HCT116 (cell line): ENCODE data around the gene CNN2. TPM values are rescaled to one million over a fixed set of nuclear protein-coding genes. Genes with fewer than 3 reads are reported as not detected.
A peak's percentile ranks its signal among the peaks of the same experiment; 100 is the strongest.

Source experiments
- ATAC-seq: fragments of 200-7000 bp; cut with Tn5 transposase; 2 replicates; pipeline ENCODE4 v1.9.1; 2020; ENCODE audit warnings: mild to moderate bottlenecking, moderate library complexity
- BruUV-seq: library from RNA; stranded (reverse); fragments of 400-500 nt; replicated peaks from 2 replicates; lab custom pipeline; 2021; lab: Mats Ljungman, UMichigan
- CTCF ChIA-PET: fragments of 300-600 bp; sonication (Branson Sonifier 250); formaldehyde crosslinking; loops from one replicate; lab custom pipeline; 2021; ENCODE audit warnings: antibody characterized with exemption; lab: Charles Lee
- POLR2A ChIA-PET: fragments of 300-600, 350-600 bp; sonication (Branson Sonifier 250); formaldehyde crosslinking; loops from one replicate; lab custom pipeline; 2021; ENCODE audit warnings: antibody characterized with exemption; lab: Charles Lee
- RAD21 ChIA-PET, 2 experiments: fragments of 300-600 bp; sonication (Branson Sonifier 250); formaldehyde crosslinking; loops; one replicate each; lab custom pipeline; 2023; ENCODE audit warnings: low total read pairs in 2 of 2; ENCODE audit not compliant: uncharacterized antibody in 2 of 2, unreplicated experiment in 2 of 2, low non-redundant PET in 1 of 2; lab: Charles Lee
- DNase-seq: peaks from one replicate; pipeline ENCODE4 v3.0.0-alpha.2; 2010; ENCODE audit warnings: low read depth, low spot score
- H2AFZ ChIP-seq: fragments of 200-600 bp; shearing (Covaris generic), sonication (generic); 2 replicates; pipeline ENCODE4 v1.6.1; 2017; ENCODE audit warnings: low read depth, mixed run types, mixed read lengths, antibody characterized with exemption, low read length; ENCODE audit not compliant: poor library complexity, severe bottlenecking
- H3K27ac ChIP-seq: 2 replicates; pipeline ENCODE4 v1.5.1; 2012; ENCODE audit warnings: low read depth, low read length
- H3K27me3 ChIP-seq: fragments of 200-600 bp; sonication (generic); 2 replicates; pipeline ENCODE4 v1.6.1; 2016; ENCODE audit warnings: mixed run types, low read length, mixed read lengths; ENCODE audit not compliant: insufficient read depth
- H3K36me3 ChIP-seq, 2 experiments: fragments of 200-500 bp in 1 of 2; fragments of 200-600 bp in 1 of 2; sonication (Bioruptor generic) in 1 of 2; sonication (generic) in 1 of 2; 2 replicates each; pipeline versions ENCODE4 v1.5.1 to v1.6.1; 2014 to 2016; ENCODE audit warnings: low read length in 2 of 2, inconsistent platforms in 1 of 2, mixed read lengths in 1 of 2, mixed run types in 1 of 2; ENCODE audit not compliant: insufficient read depth in 2 of 2, control insufficient read depth in 1 of 2
- H3K4me1 ChIP-seq, 2 experiments: fragments of 200-600 bp in 1 of 2; sonication (generic) in 1 of 2; 2 replicates each; pipeline versions ENCODE4 v1.5.1 to v1.6.1; 2012 to 2017; ENCODE audit warnings: low read length in 2 of 2, inconsistent platforms in 1 of 2, mild to moderate bottlenecking in 1 of 2, mixed read lengths in 1 of 2, mixed run types in 1 of 2, moderate library complexity in 1 of 2; ENCODE audit not compliant: insufficient read depth in 2 of 2, control insufficient read depth in 1 of 2
- H3K4me2 ChIP-seq: fragments of 200-600 bp; sonication (generic); 2 replicates; pipeline ENCODE4 v1.6.1; 2017; ENCODE audit warnings: mixed run types, low read length, mixed read lengths
- H3K4me3 ChIP-seq, 2 experiments: fragments of 200-600 bp in 1 of 2; sonication (generic) in 1 of 2; replicated peaks in 1 of 2; 2 replicates each; pipeline ENCODE4 v1.5.1; 2011 to 2016; ENCODE audit warnings: low read length in 2 of 2, control low read depth in 1 of 2, low read depth in 1 of 2, mild to moderate bottlenecking in 1 of 2, mixed read lengths in 1 of 2, mixed run types in 1 of 2
- H3K79me2 ChIP-seq: fragments of 200-600 bp; sonication (generic); 2 replicates; pipeline ENCODE4 v1.6.1; 2017; ENCODE audit warnings: mild to moderate bottlenecking, mixed run types, low read length, moderate library complexity, mixed read lengths; ENCODE audit not compliant: insufficient read depth
- H3K9ac ChIP-seq: fragments of 200-600 bp; sonication (generic); 2 replicates; pipeline ENCODE4 v1.6.1; 2016; ENCODE audit warnings: low read length, mixed read lengths
- H3K9me2 ChIP-seq: fragments of 200-600 bp; sonication (generic), shearing (Covaris generic); 2 replicates; pipeline ENCODE4 v1.6.1; 2017; ENCODE audit warnings: mixed run types, mild to moderate bottlenecking, moderate library complexity; ENCODE audit not compliant: insufficient read depth
- H3K9me3 ChIP-seq, 2 experiments: fragments of 200-500 bp in 1 of 2; fragments of 200-600 bp in 1 of 2; sonication (Bioruptor generic) in 1 of 2; sonication (generic) in 1 of 2; 2 replicates each; pipeline ENCODE4 v1.6.1; 2014 to 2017; ENCODE audit warnings: low read length in 2 of 2, mixed read lengths in 2 of 2, inconsistent platforms in 1 of 2, low read depth in 1 of 2, mild to moderate bottlenecking in 1 of 2, mixed run types in 1 of 2, moderate library complexity in 1 of 2; ENCODE audit not compliant: control insufficient read depth in 1 of 2, insufficient read depth in 1 of 2
- H4K20me1 ChIP-seq: fragments of 200-600 bp; sonication (generic), shearing (Covaris generic); 2 replicates; pipeline ENCODE4 v1.6.1; 2017; ENCODE audit warnings: mixed run types, mild to moderate bottlenecking, moderate library complexity; ENCODE audit not compliant: insufficient read depth
- CEBPB ChIP-seq: IDR thresholded peaks from 2 replicates; pipeline ENCODE4 v1.6.1; 2012; ENCODE audit warnings: low read depth
- CTCF ChIP-seq, 3 experiments: fragments of 200-600 bp in 1 of 3; sonication (generic) in 1 of 3; IDR thresholded peaks in 2 of 3; conservative IDR thresholded peaks in 1 of 3; 2 replicates each; pipeline ENCODE4 v1.5.1; 2012 to 2017; ENCODE audit warnings: low read depth in 2 of 3, low read length in 2 of 3, antibody characterized with exemption in 1 of 3, borderline replicate concordance in 1 of 3, control low read depth in 1 of 3, mild to moderate bottlenecking in 1 of 3, mixed read lengths in 1 of 3, mixed run types in 1 of 3, moderate library complexity in 1 of 3; ENCODE audit not compliant: insufficient read depth in 1 of 3
- EGR1 ChIP-seq: IDR thresholded peaks from 2 replicates; pipeline ENCODE4 v1.6.1; 2012; ENCODE audit warnings: low read depth
- EZH2 ChIP-seq: fragments of 200-600 bp; sonication (generic); IDR thresholded peaks from 2 replicates; pipeline ENCODE4 v1.6.1; 2017; ENCODE audit warnings: antibody characterized with exemption, mixed run types
- EZH2phosphoT487 ChIP-seq: fragments of 200-600 bp; IDR thresholded peaks from 2 replicates; pipeline ENCODE4 v1.6.1; 2018; ENCODE audit warnings: antibody characterized with exemption, borderline replicate concordance
- FOSL1 ChIP-seq: IDR thresholded peaks from 2 replicates; pipeline ENCODE4 v1.6.1; 2012; ENCODE audit warnings: low read depth
- JUND ChIP-seq: IDR thresholded peaks from 2 replicates; pipeline ENCODE4 v1.6.1; 2012
- MAX ChIP-seq: IDR thresholded peaks from 2 replicates; pipeline ENCODE4 v1.6.1; 2012
- POLR2AphosphoS5 ChIP-seq: IDR thresholded peaks from 2 replicates; pipeline ENCODE4 v1.6.1; 2011; ENCODE audit warnings: mild to moderate bottlenecking, low read depth, low read length, moderate library complexity
- RAD21 ChIP-seq: IDR thresholded peaks from 2 replicates; pipeline ENCODE4 v1.6.1; 2012; ENCODE audit warnings: low read depth, mild to moderate bottlenecking
- SIN3A ChIP-seq: IDR thresholded peaks from 2 replicates; pipeline ENCODE4 v1.6.1; 2012; ENCODE audit warnings: low read depth
- SRF ChIP-seq: IDR thresholded peaks from 2 replicates; pipeline ENCODE4 v1.6.1; 2012; ENCODE audit warnings: low read depth
- TCF7L2 ChIP-seq: IDR thresholded peaks from 2 replicates; pipeline ENCODE4 v1.7.0; 2011; ENCODE audit warnings: borderline replicate concordance, inconsistent platforms; ENCODE audit not compliant: insufficient read depth, insufficient read length; ENCODE audit errors: extremely low read depth
- ZFX ChIP-seq: fragments of 450-650 bp; IDR thresholded peaks from 2 replicates; pipeline ENCODE4 v1.6.1; 2017
- intact Hi-C: fragments of 100-400 bp; cut with micrococcal nuclease; formaldehyde crosslinking; loops from 2 replicates; pipeline ENCODE4 v1.10.0; 2022
- total RNA-seq: library from RNA; stranded (reverse); gene quantifications from one replicate; pipeline ENCODE4 v1.2.1, GENCODE V29; 2021; ENCODE audit not compliant: unreplicated experiment
- TF ChIP-seq, protein P1 (sequence below): IDR thresholded peaks from 2 replicates; pipeline ENCODE4 v1.6.1; 2011; ENCODE audit warnings: mild to moderate bottlenecking, low read length, moderate library complexity; ENCODE audit not compliant: insufficient replicate concordance; ENCODE audit errors: extremely low read depth
- TF ChIP-seq, protein P2 (sequence below): IDR thresholded peaks from 2 replicates; pipeline ENCODE4 v1.6.1; 2012

The CNN2 gene
- total RNA-seq, 1 experiment from 2014 or later, result 212 TPM

- peak overlapping the region; percentile 3 to 38; a peak in 2 of 4 replicates for H3K4me3 ChIP-seq
Observed at GRCh38 chr19:996051-996838, 30.2 kb upstream of the CNN2 start.

GRCh38 chr19:998064-998463 is 28.3 kb upstream of the CNN2 start:
- ChIA-PET POLR2A (no interaction called here), RAD21 (no interaction called here), CTCF (no interaction called here)
- intact Hi-C loops, result no loop called here
- H4K20me1 ChIP-seq, result no peaks in the 10 kb centered on the region
- H2AFZ ChIP-seq, result no peak overlapping the region
- no peak overlapping the region for H3K27ac ChIP-seq
- ATAC-seq, result no peak
- BruUV-seq, result no TSS peak
- no peak overlapping the region for H3K4me2 ChIP-seq
- H3K9ac ChIP-seq, result no peak overlapping the region
- no peaks in the 10 kb centered on the region for H3K27me3 ChIP-seq
- no peak for DNase-seq
- no peaks in the 10 kb centered on the region for H3K79me2 ChIP-seq
- peaks cover 10 to 30% of the 10 kb centered on the region in 2 experiments for H3K4me1 ChIP-seq
- no peaks in the 10 kb centered on the region for H3K9me2 ChIP-seq
- H3K4me3 ChIP-seq, result no peak overlapping the region
- no peaks in the 10 kb centered on the region for H3K9me3 ChIP-seq
- H3K36me3 ChIP-seq, result peaks cover 0 to 12% of the 10 kb centered on the region in 2 experiments; a peak in 2 of 4 replicates
- TF ChIP-seq EZH2phosphoT487 (no peak), MAX (no peak), SIN3A (no peak), SRF (no peak), CTCF (IDR thresholded peaks at IDR 0.05 in 2 of 3, conservative IDR thresholded peaks at IDR 0.05 in 1 of 3; ENCODE audit: borderline replicate concordance in 1 of 3, insufficient read depth in 1 of 3, low read depth in 2 of 3, low read length in 2 of 3) (no peak), POLR2AphosphoS5 (no peak), FOSL1 (no peak)
- TF ChIP-seq, protein P1, sequence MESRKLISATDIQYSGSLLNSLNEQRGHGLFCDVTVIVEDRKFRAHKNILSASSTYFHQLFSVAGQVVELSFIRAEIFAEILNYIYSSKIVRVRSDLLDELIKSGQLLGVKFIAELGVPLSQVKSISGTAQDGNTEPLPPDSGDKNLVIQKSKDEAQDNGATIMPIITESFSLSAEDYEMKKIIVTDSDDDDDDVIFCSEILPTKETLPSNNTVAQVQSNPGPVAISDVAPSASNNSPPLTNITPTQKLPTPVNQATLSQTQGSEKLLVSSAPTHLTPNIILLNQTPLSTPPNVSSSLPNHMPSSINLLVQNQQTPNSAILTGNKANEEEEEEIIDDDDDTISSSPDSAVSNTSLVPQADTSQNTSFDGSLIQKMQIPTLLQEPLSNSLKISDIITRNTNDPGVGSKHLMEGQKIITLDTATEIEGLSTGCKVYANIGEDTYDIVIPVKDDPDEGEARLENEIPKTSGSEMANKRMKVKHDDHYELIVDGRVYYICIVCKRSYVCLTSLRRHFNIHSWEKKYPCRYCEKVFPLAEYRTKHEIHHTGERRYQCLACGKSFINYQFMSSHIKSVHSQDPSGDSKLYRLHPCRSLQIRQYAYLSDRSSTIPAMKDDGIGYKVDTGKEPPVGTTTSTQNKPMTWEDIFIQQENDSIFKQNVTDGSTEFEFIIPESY, result no peak

More at GRCh38 chr19:996051-996838, 30.2 kb upstream of the CNN2 start:
- H4K20me1 ChIP-seq, result peaks cover 6% of the 10 kb centered on the region; the same call in 1 of the 2 replicates
- H2AFZ ChIP-seq, result no peak overlapping the region
- TF ChIP-seq RAD21 (no peak), MAX (no peak; the same call in 1 of the 2 replicates), EZH2 (no peak), TCF7L2 (peak; percentile 12), JUND (no peak; the same call in 1 of the 2 replicates), CEBPB (no peak), EGR1 (no peak; the same call in 1 of the 2 replicates), ZFX (no peak), POLR2AphosphoS5 (0 out of 2 replicates have a peak, but pooled peaks have one; percentile 16)
- TF ChIP-seq, protein P2, sequence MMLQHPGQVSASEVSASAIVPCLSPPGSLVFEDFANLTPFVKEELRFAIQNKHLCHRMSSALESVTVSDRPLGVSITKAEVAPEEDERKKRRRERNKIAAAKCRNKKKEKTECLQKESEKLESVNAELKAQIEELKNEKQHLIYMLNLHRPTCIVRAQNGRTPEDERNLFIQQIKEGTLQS, result no peak
- peak overlapping the region; percentile 41 for H3K9ac ChIP-seq
- H3K9me3 ChIP-seq, result no peaks in the 10 kb centered on the region
- TSS peak; percentile 24 for BruUV-seq
- no peaks in the 10 kb centered on the region for H3K27me3 ChIP-seq
- DNase-seq (no peak), ATAC-seq (peak; percentile 49)
- ChIA-PET POLR2A (no interaction called here), CTCF (no interaction called here), RAD21 (no interaction called here)
- peaks cover 7 to 27% of the 10 kb centered on the region in 2 experiments for H3K4me1 ChIP-seq
- peaks cover 0 to 24% of the 10 kb centered on the region in 2 experiments; a peak in 2 of 4 replicates for H3K36me3 ChIP-seq
- H3K27ac ChIP-seq, result peak overlapping the region; percentile 8; the same call in 1 of the 2 replicates
- H3K79me2 ChIP-seq, result no peaks in the 10 kb centered on the region; the same call in 1 of the 2 replicates
- H3K4me2 ChIP-seq, result peak overlapping the region; percentile 77
- intact Hi-C loops, result no loop called here
- H3K9me2 ChIP-seq, result no peaks in the 10 kb centered on the region
